H9 (cell line): ENCODE results near the gene TFF1. TPM values are rescaled to one million over a fixed set of nuclear protein-coding genes. Genes with fewer than 3 reads are reported as not detected.

ENCODE experiments used
- DNase-seq: peaks from one replicate; pipeline ENCODE4 v3.0.0-alpha.2; 2017
- H2AFZ ChIP-seq: one replicate; pipeline ENCODE4 v1.6.1; 2013; ENCODE audit warnings: mild to moderate bottlenecking, low read length, control low read depth, moderate library complexity
- H2AK5ac ChIP-seq: 2 replicates; pipeline ENCODE4 v1.6.1; 2013; ENCODE audit warnings: low read length, control low read depth, mixed read lengths; ENCODE audit not compliant: insufficient read length
- H2BK120ac ChIP-seq: one replicate; pipeline ENCODE4 v1.6.1; 2013; ENCODE audit warnings: low read depth, mild to moderate bottlenecking, low read length, control low read depth, inconsistent platforms; ENCODE audit not compliant: poor library complexity, severe bottlenecking
- H2BK12ac ChIP-seq: 2 replicates; pipeline ENCODE4 v1.6.1; 2013; ENCODE audit warnings: low read length, control low read depth, mixed read lengths, low read depth; ENCODE audit not compliant: insufficient read length
- H2BK15ac ChIP-seq: 2 replicates; pipeline ENCODE4 v1.6.1; 2013; ENCODE audit warnings: low read depth, low read length, control low read depth
- H2BK20ac ChIP-seq: one replicate; pipeline ENCODE4 v1.6.1; 2013; ENCODE audit warnings: low read depth, mild to moderate bottlenecking, low read length, control low read depth, inconsistent platforms; ENCODE audit not compliant: poor library complexity, severe bottlenecking
- H2BK5ac ChIP-seq: 2 replicates; pipeline ENCODE4 v1.6.1; 2013; ENCODE audit warnings: low read length, control low read depth, mixed read lengths; ENCODE audit not compliant: insufficient read length
- H3K14ac ChIP-seq: 2 replicates; pipeline ENCODE4 v1.6.1; 2013; ENCODE audit warnings: low read length, control low read depth; ENCODE audit not compliant: insufficient read depth
- H3K18ac ChIP-seq: 2 replicates; pipeline ENCODE4 v1.6.1; 2013; ENCODE audit warnings: low read depth, mild to moderate bottlenecking, mixed read lengths, low read length, control low read depth; ENCODE audit not compliant: insufficient read length
- H3K23ac ChIP-seq: 2 replicates; pipeline ENCODE4 v1.6.1; 2013; ENCODE audit warnings: low read length, control low read depth, mixed read lengths, low read depth; ENCODE audit not compliant: insufficient read length
- H3K23me2 ChIP-seq: 2 replicates; pipeline ENCODE4 v1.6.1; 2013; ENCODE audit warnings: low read depth, mild to moderate bottlenecking, mixed read lengths, low read length, control low read depth; ENCODE audit not compliant: insufficient read length, poor library complexity, severe bottlenecking
- H3K27ac ChIP-seq: 2 replicates; pipeline ENCODE4 v1.5.1; 2013; ENCODE audit warnings: low read length, control low read depth, mixed read lengths, low read depth; ENCODE audit not compliant: insufficient read length
- H3K27me3 ChIP-seq: 2 replicates; pipeline ENCODE4 v1.6.1; 2013; ENCODE audit warnings: low read length, control low read depth, inconsistent platforms; ENCODE audit not compliant: insufficient read depth
- H3K4ac ChIP-seq: 2 replicates; pipeline ENCODE4 v1.6.1; 2013; ENCODE audit warnings: low read depth, mild to moderate bottlenecking, control low read depth, inconsistent platforms, low read length, moderate library complexity
- H3K4me1 ChIP-seq: 2 replicates; pipeline ENCODE4 v1.6.1; 2013; ENCODE audit warnings: low read length, control low read depth, inconsistent platforms; ENCODE audit not compliant: insufficient read depth
- H3K4me2 ChIP-seq: 2 replicates; pipeline ENCODE4 v1.6.1; 2013; ENCODE audit warnings: low read length, control low read depth, mixed read lengths; ENCODE audit not compliant: insufficient read length, insufficient read depth
- H3K56ac ChIP-seq: 2 replicates; pipeline ENCODE4 v1.6.1; 2013; ENCODE audit warnings: low read depth, mild to moderate bottlenecking, mixed read lengths, low read length, control low read depth; ENCODE audit not compliant: insufficient read length
- H3K79me1 ChIP-seq: 2 replicates; pipeline ENCODE4 v1.6.1; 2013; ENCODE audit warnings: low read depth, mild to moderate bottlenecking, moderate library complexity, low read length, control low read depth, inconsistent platforms; ENCODE audit not compliant: insufficient read depth, poor library complexity, severe bottlenecking
- H3K79me2 ChIP-seq: 2 replicates; pipeline ENCODE4 v1.6.1; 2013; ENCODE audit warnings: low read length, control low read depth, inconsistent platforms; ENCODE audit not compliant: insufficient read depth
- H3K9ac ChIP-seq: 2 replicates; pipeline ENCODE4 v1.6.1; 2013; ENCODE audit warnings: low read length, control low read depth, mixed read lengths; ENCODE audit not compliant: insufficient read length; ENCODE audit errors: extremely low read depth
- H3K9me3 ChIP-seq: one replicate; pipeline ENCODE4 v1.6.1; 2013; ENCODE audit warnings: low read depth, low read length, inconsistent platforms; ENCODE audit not compliant: control insufficient read depth
- H3T11ph ChIP-seq: one replicate; pipeline ENCODE4 v1.6.1; 2013; ENCODE audit warnings: mild to moderate bottlenecking, low read length, control low read depth, inconsistent platforms
- H4K20me1 ChIP-seq: one replicate; pipeline ENCODE4 v1.6.1; 2013; ENCODE audit not compliant: control insufficient read depth, insufficient read length, insufficient read depth
- H4K5ac ChIP-seq: 2 replicates; pipeline ENCODE4 v1.6.1; 2013; ENCODE audit warnings: low read depth, mild to moderate bottlenecking, mixed read lengths, low read length, control low read depth; ENCODE audit not compliant: insufficient read length
- H4K8ac ChIP-seq: replicated peaks from 2 replicates; pipeline ENCODE4 v1.6.1; 2013; ENCODE audit warnings: low read length, control low read depth, mixed read lengths, low read depth; ENCODE audit not compliant: insufficient read length
- H4K91ac ChIP-seq: 2 replicates; pipeline ENCODE4 v1.6.1; 2013; ENCODE audit warnings: low read depth, mild to moderate bottlenecking, moderate library complexity, mixed read lengths, low read length, control low read depth; ENCODE audit not compliant: insufficient read length
- H3K27ac Mint-ChIP-seq, 3 experiments: 2 replicates in 2 of 3; 3 replicates in 1 of 3; pipeline ENCODE4 v1.8.0; 2020 to 2021; ENCODE audit warnings: mixed read lengths in 3 of 3, mild to moderate bottlenecking in 1 of 3, moderate library complexity in 1 of 3
- H3K27me3 Mint-ChIP-seq: 2 replicates; pipeline ENCODE4 v1.8.0; 2021; ENCODE audit warnings: low read depth, mild to moderate bottlenecking, moderate library complexity, mixed read lengths
- H3K36me3 Mint-ChIP-seq, 3 experiments: 2 replicates in 2 of 3; 3 replicates in 1 of 3; pipeline ENCODE4 v1.8.0; 2020 to 2021; ENCODE audit warnings: low read depth in 3 of 3, mixed read lengths in 3 of 3; ENCODE audit not compliant: insufficient read depth in 1 of 3
- H3K4me1 Mint-ChIP-seq, 2 experiments: 2 replicates each; pipeline ENCODE4 v1.8.0; 2020; ENCODE audit warnings: mixed read lengths in 2 of 2
- H3K4me3 Mint-ChIP-seq, 2 experiments: 2 replicates in 1 of 2; 3 replicates in 1 of 2; pipeline ENCODE4 v1.8.0; 2020 to 2021; ENCODE audit warnings: mild to moderate bottlenecking in 2 of 2, mixed read lengths in 2 of 2, moderate library complexity in 1 of 2
- H3K9me3 Mint-ChIP-seq, 2 experiments: 2 replicates in 1 of 2; 3 replicates in 1 of 2; pipeline ENCODE4 v1.8.0; 2020; ENCODE audit warnings: mild to moderate bottlenecking in 2 of 2, mixed read lengths in 2 of 2, moderate library complexity in 1 of 2
- CTCF ChIP-seq: fragments of 200-600 bp; sonication (generic); conservative IDR thresholded peaks from 3 replicates; pipeline ENCODE4 v1.8.0; 2021; ENCODE audit warnings: antibody characterized with exemption, mild to moderate bottlenecking
- WGBS: extraction: QIAGEN DNeasy Blood & Tissue Kit; methylation state at CpG from one replicate; pipeline ENCODE4 v1.1.7; 2013; ENCODE audit warnings: missing lambda C conversion rate, low lambda C conversion rate, mixed read lengths; ENCODE audit not compliant: insufficient read length; ENCODE audit errors: extremely low coverage; 5-methylcytosine and 5-hydroxymethylcytosine counted together
- total RNA-seq: library from RNA; stranded (reverse); gene quantifications from 2 replicates; pipeline ENCODE4 v1.2.1, GENCODE V29; 2021

Gene TFF1
- total RNA-seq, 1 experiment from 2014 or later = not detected

GRCh38 chr21:42393443-42393950, 27.2 kb upstream of the TFF1 start:
- no peaks in the 10 kb centered on the region for H3K79me2 ChIP-seq
- H2AFZ ChIP-seq = no peak overlapping the region
- no peak overlapping the region for H3K4me2 ChIP-seq
- H2BK15ac ChIP-seq = no peak overlapping the region
- H3K27ac Mint-ChIP-seq = no peak overlapping the region
- no peak overlapping the region for H3K23ac ChIP-seq
- H3T11ph ChIP-seq = no peak overlapping the region
- no peaks in the 10 kb centered on the region for H3K9me3 ChIP-seq
- H3K27me3 ChIP-seq = no peaks in the 10 kb centered on the region
- no peaks in the 10 kb centered on the region for H3K79me1 ChIP-seq
- no peak overlapping the region for H4K8ac ChIP-seq
- peaks cover 31 to 34% of the 10 kb centered on the region in 2 experiments for H3K4me1 Mint-ChIP-seq
- H3K36me3 Mint-ChIP-seq = no peaks in the 10 kb centered on the region
- peaks cover 6% of the 10 kb centered on the region; the same call in 1 of the 2 replicates for H3K4me1 ChIP-seq
- no peak overlapping the region for H3K56ac ChIP-seq
- H2BK20ac ChIP-seq = no peak overlapping the region
- H3K4ac ChIP-seq = no peak overlapping the region
- no peak overlapping the region for H2BK5ac ChIP-seq
- H3K9me3 Mint-ChIP-seq = peaks cover 0 to 5% of the 10 kb centered on the region in 2 experiments; a peak in 1 of 5 replicates
- H4K20me1 ChIP-seq = no peaks in the 10 kb centered on the region
- H3K9ac ChIP-seq = no peak overlapping the region
- no peak overlapping the region for H3K4me3 Mint-ChIP-seq
- no CpG with 5 or more reads among the region's 8 CpGs for WGBS
- no peak overlapping the region for H4K5ac ChIP-seq
- no peak overlapping the region for H4K91ac ChIP-seq
- no peak overlapping the region for H3K27ac ChIP-seq
- H3K23me2 ChIP-seq = no peaks in the 10 kb centered on the region
- no peak overlapping the region for H3K18ac ChIP-seq
- H2AK5ac ChIP-seq = no peak overlapping the region
- no peak for DNase-seq
- H3K27me3 Mint-ChIP-seq = peaks cover 19% of the 10 kb centered on the region
- no peak overlapping the region for H2BK12ac ChIP-seq
- no peak overlapping the region for H3K14ac ChIP-seq
- H2BK120ac ChIP-seq = no peak overlapping the region
- TF ChIP-seq CTCF = no peak
